IMR-90 (cell line): ENCODE data around the gene EAF2. TPM values are rescaled to one million over a fixed set of nuclear protein-coding genes. Genes with fewer than 3 reads are reported as not detected.

ENCODE experiments used
- ATAC-seq: fragments of 200-7000 bp; cut with Tn5 transposase; 2 replicates; pipeline ENCODE4 v1.9.1; 2020; ENCODE audit warnings: low read depth, mild to moderate bottlenecking, moderate library complexity
- BruUV-seq: library from RNA; stranded (reverse); fragments of 400-500 nt; replicated peaks from 2 replicates; lab custom pipeline; 2021; lab: Mats Ljungman, UMichigan
- CTCF ChIA-PET: fragments of 300-600 bp; formaldehyde crosslinking; extraction: SDS; loops from one replicate; lab custom pipeline; 2021; ENCODE audit warnings: antibody characterized with exemption; lab: Yijun Ruan, JAX
- POLR2A ChIA-PET: fragments of 300-600 bp; sonication (Branson Sonifier 250); formaldehyde crosslinking; loops from one replicate; lab custom pipeline; 2022; ENCODE audit warnings: antibody characterized with exemption; ENCODE audit not compliant: unreplicated experiment; lab: Charles Lee
- DNase-seq: peaks from one replicate; pipeline ENCODE4 v3.0.0; 2013
- H2AFZ ChIP-seq: replicated peaks from 2 replicates; pipeline ENCODE3; 2013; ENCODE audit warnings: low read length, mild to moderate bottlenecking; ENCODE audit not compliant: poor library complexity
- H2AK5ac ChIP-seq: 2 replicates; pipeline ENCODE4 v1.6.1; 2013; ENCODE audit warnings: low read depth, low read length, inconsistent platforms
- H2AK9ac ChIP-seq: replicated peaks from 2 replicates; pipeline ENCODE3; 2013; ENCODE audit warnings: mild to moderate bottlenecking, low read depth, low read length, moderate library complexity; ENCODE audit not compliant: poor library complexity
- H2BK120ac ChIP-seq: 2 replicates; pipeline ENCODE4 v1.6.1; 2013; ENCODE audit warnings: low read depth, low read length, inconsistent platforms
- H2BK15ac ChIP-seq: 3 replicates; pipeline ENCODE4 v1.6.1; 2013; ENCODE audit warnings: low read depth, low read length, inconsistent platforms
- H2BK20ac ChIP-seq: 2 replicates; pipeline ENCODE4 v1.6.1; 2013; ENCODE audit warnings: low read depth, mild to moderate bottlenecking, inconsistent platforms, low read length, moderate library complexity
- H2BK5ac ChIP-seq: 2 replicates; pipeline ENCODE4 v1.6.1; 2013; ENCODE audit warnings: mild to moderate bottlenecking, low read depth, low read length, inconsistent platforms; ENCODE audit not compliant: poor library complexity, severe bottlenecking
- H3K14ac ChIP-seq: replicated peaks from 2 replicates; pipeline ENCODE4 v1.6.1; 2013; ENCODE audit warnings: low read depth, low read length, inconsistent platforms
- H3K18ac ChIP-seq: 2 replicates; pipeline ENCODE4 v1.6.1; 2013; ENCODE audit warnings: low read depth, low read length, control low read depth
- H3K23ac ChIP-seq: 2 replicates; pipeline ENCODE4 v1.6.1; 2013; ENCODE audit warnings: low read depth, low read length, inconsistent platforms
- H3K27ac ChIP-seq: 2 replicates; pipeline ENCODE4 v1.5.1; 2013; ENCODE audit warnings: mild to moderate bottlenecking, control low read depth, low read length; ENCODE audit not compliant: insufficient read depth
- H3K27me3 ChIP-seq: 2 replicates; pipeline ENCODE4 v1.6.1; 2013; ENCODE audit warnings: low read length; ENCODE audit not compliant: control insufficient read depth, insufficient read depth
- H3K36me3 ChIP-seq: 2 replicates; pipeline ENCODE4 v1.6.1; 2013; ENCODE audit warnings: low read length, mixed read lengths; ENCODE audit not compliant: control insufficient read depth, insufficient read depth
- H3K4ac ChIP-seq: 2 replicates; pipeline ENCODE4 v1.6.1; 2013; ENCODE audit warnings: low read depth, low read length, inconsistent platforms
- H3K4me1 ChIP-seq: 2 replicates; pipeline ENCODE4 v1.6.1; 2013; ENCODE audit warnings: low read length, mixed read lengths; ENCODE audit not compliant: control insufficient read depth, insufficient read depth
- H3K4me2 ChIP-seq: 2 replicates; pipeline ENCODE4 v1.6.1; 2013; ENCODE audit warnings: low read depth, mild to moderate bottlenecking, control low read depth, low read length, moderate library complexity
- H3K4me3 ChIP-seq: 2 replicates; pipeline ENCODE4 v1.5.1; 2013; ENCODE audit warnings: low read depth, mild to moderate bottlenecking, control low read depth, low read length, moderate library complexity; ENCODE audit not compliant: insufficient read depth
- H3K56ac ChIP-seq: 2 replicates; pipeline ENCODE4 v1.6.1; 2013; ENCODE audit warnings: low read length, inconsistent platforms; ENCODE audit not compliant: insufficient read depth; ENCODE audit errors: extremely low read depth
- H3K79me1 ChIP-seq, 2 experiments: 2 replicates each; pipeline ENCODE4 v1.6.1; 2013; ENCODE audit warnings: low read length in 2 of 2, inconsistent platforms in 1 of 2, low read depth in 1 of 2
- H3K9ac ChIP-seq: 2 replicates; pipeline ENCODE4 v1.6.1; 2013; ENCODE audit warnings: low read depth, low read length, control low read depth
- H3K9me1 ChIP-seq: 2 replicates; pipeline ENCODE4 v1.6.1; 2013; ENCODE audit warnings: low read length, inconsistent platforms; ENCODE audit not compliant: insufficient read depth
- H3K9me3 ChIP-seq: 2 replicates; pipeline ENCODE4 v1.6.1; 2013; ENCODE audit warnings: low read length; ENCODE audit not compliant: control insufficient read depth, insufficient read depth
- H4K20me1 ChIP-seq: 2 replicates; pipeline ENCODE4 v1.6.1; 2013; ENCODE audit warnings: low read length, inconsistent platforms; ENCODE audit not compliant: insufficient read depth
- H4K5ac ChIP-seq: 2 replicates; pipeline ENCODE4 v1.6.1; 2013; ENCODE audit warnings: mild to moderate bottlenecking, low read depth, low read length, control low read depth
- H4K8ac ChIP-seq, 2 experiments: 2 replicates each; pipeline ENCODE4 v1.6.1; 2013; ENCODE audit warnings: low read depth in 2 of 2, low read length in 2 of 2, control low read depth in 1 of 2, inconsistent platforms in 1 of 2
- H4K91ac ChIP-seq: 2 replicates; pipeline ENCODE4 v1.6.1; 2013; ENCODE audit warnings: low read depth, low read length, inconsistent platforms; ENCODE audit not compliant: insufficient read depth
- BHLHE40 ChIP-seq: fragments of 150-350 bp; IDR thresholded peaks from 2 replicates; pipeline ENCODE4 v1.6.1; 2016; ENCODE audit warnings: mild to moderate bottlenecking, low read depth, low read length
- CEBPB ChIP-seq: IDR thresholded peaks from 2 replicates; pipeline ENCODE4 v1.6.1; 2012; ENCODE audit warnings: low read depth, low read length, improper control_type of control experiment
- CTCF ChIP-seq: conservative IDR thresholded peaks from 2 replicates; pipeline ENCODE4 v1.5.1; 2012; ENCODE audit warnings: mild to moderate bottlenecking, low read depth, low read length, improper control_type of control experiment
- FOS ChIP-seq: fragments of 150-350 bp; IDR thresholded peaks from 2 replicates; pipeline ENCODE4 v1.6.1; 2016; ENCODE audit warnings: low read depth, low read length
- MAFK ChIP-seq: IDR thresholded peaks from 2 replicates; pipeline ENCODE4 v1.6.1; 2012; ENCODE audit warnings: low read depth, low read length, improper control_type of control experiment
- MAZ ChIP-seq: IDR thresholded peaks from 2 replicates; pipeline ENCODE4 v1.6.1; 2012; ENCODE audit warnings: low read depth, mild to moderate bottlenecking, low read length, improper control_type of control experiment, moderate library complexity, borderline replicate concordance
- MXI1 ChIP-seq: IDR thresholded peaks from 2 replicates; pipeline ENCODE4 v1.6.1; 2012; ENCODE audit warnings: low read depth, mild to moderate bottlenecking, low read length, moderate library complexity, borderline replicate concordance
- NFE2L2 ChIP-seq: fragments of 150-350 bp; IDR thresholded peaks from 2 replicates; pipeline ENCODE4 v1.6.1; 2016; ENCODE audit warnings: low read depth, mild to moderate bottlenecking, low read length
- POLR2A ChIP-seq: IDR thresholded peaks from 2 replicates; pipeline ENCODE4 v1.6.1; 2012; ENCODE audit warnings: mild to moderate bottlenecking, low read depth, low read length
- RAD21 ChIP-seq: IDR thresholded peaks from 2 replicates; pipeline ENCODE4 v1.6.1; 2012; ENCODE audit warnings: low read length, improper control_type of control experiment
- RCOR1 ChIP-seq: IDR thresholded peaks from 2 replicates; pipeline ENCODE4 v1.6.1; 2012; ENCODE audit warnings: mild to moderate bottlenecking, low read length, improper control_type of control experiment; ENCODE audit not compliant: insufficient replicate concordance
- RFX5 ChIP-seq: IDR thresholded peaks from 2 replicates; pipeline ENCODE4 v1.8.0; 2012; ENCODE audit warnings: low read depth, mild to moderate bottlenecking, low read length, moderate library complexity
- SMC3 ChIP-seq: fragments of 150-350 bp; IDR thresholded peaks from 2 replicates; pipeline ENCODE4 v1.6.1; 2016; ENCODE audit warnings: low read depth, mild to moderate bottlenecking, antibody characterized with exemption, low read length, moderate library complexity
- USF2 ChIP-seq: fragments of 150-350 bp; IDR thresholded peaks from 2 replicates; pipeline ENCODE4 v1.6.1; 2017; ENCODE audit warnings: mild to moderate bottlenecking, antibody characterized with exemption, low read length, low read depth
- dilution Hi-C: fragments of 300-500 bp; cut with HindIII; formaldehyde crosslinking; loops from one replicate; pipeline ENCODE4 v1.14.3; 2018; ENCODE audit warnings: low sequenced_read_pairs; ENCODE audit not compliant: unreplicated experiment
- in situ Hi-C: fragments of 300-500 bp; cut with MboI; formaldehyde crosslinking; loops from 3 replicates; pipeline ENCODE4 v1.14.3; 2019; ENCODE audit warnings: low sequenced_read_pairs, inconsistent platforms, mixed read lengths
- intact Hi-C: fragments of 100-400 bp; cut with micrococcal nuclease; formaldehyde crosslinking; loops from 2 replicates; pipeline ENCODE4 v1.10.0; 2022
- polyA plus RNA-seq, 3 experiments: library from polyadenylated mRNA; depleted of rRNA; stranded (reverse); fragments of >200 nt; gene quantifications; 2 replicates each; pipeline ENCODE4 v1.2.3, GENCODE V29; 2012; ENCODE audit warnings: low replicate concordance in 1 of 3
- total RNA-seq: library from RNA; depleted of rRNA; stranded (reverse); fragments of >200 nt; gene quantifications from 2 replicates; pipeline ENCODE4 v1.2.3, GENCODE V29; 2012

EAF2 gene
- total and polyA plus RNA-seq, 2 of the 4 experiments (the other 2 are of a cell fraction), result 2.2 to 2.3 TPM

GRCh38 chr3:121895736-121896135 is 60.7 kb downstream of the EAF2 start:
- Histone ChIP-seq H3K4me2 (no peak overlapping the region), H2AK5ac (no peak overlapping the region), H3K36me3 (no peaks in the 10 kb centered on the region), H3K18ac (no peak overlapping the region), H3K79me1 (no peaks in the 10 kb centered on the region), H2BK20ac (no peak overlapping the region), H3K4ac (no peak overlapping the region), H2BK120ac (no peak overlapping the region), H3K4me3 (no peak overlapping the region), H2BK5ac (no peak overlapping the region), H2AK9ac (no peak overlapping the region), H3K27ac (no peak overlapping the region), H3K56ac (no peak overlapping the region), H3K9me3 (no peaks in the 10 kb centered on the region), H3K9me1 (no peaks in the 10 kb centered on the region), H3K27me3 (no peaks in the 10 kb centered on the region), H4K91ac (no peak overlapping the region), H3K23ac (no peak overlapping the region), H4K8ac (no peak overlapping the region), H2BK15ac (no peak overlapping the region), H3K14ac (no peak overlapping the region), H4K5ac (no peak overlapping the region), H2AFZ (no peak overlapping the region), H4K20me1 (no peaks in the 10 kb centered on the region), H3K4me1 (no peaks in the 10 kb centered on the region), H3K9ac (no peak overlapping the region)
- no peak for DNase-seq
- no TSS peak for BruUV-seq
- TF ChIP-seq SMC3 (no peak), POLR2A (no peak), RFX5 (no peak), CTCF (no peak), MAZ (no peak), USF2 (no peak), MXI1 (no peak), BHLHE40 (no peak), CEBPB (no peak), RAD21 (no peak), RCOR1 (no peak), MAFK (no peak), NFE2L2 (no peak), FOS (no peak)
- ChIA-PET POLR2A (no interaction called here), CTCF (no interaction called here)
- dilution Hi-C loops, result no loop called here
- intact Hi-C loops, result no loop called here
- in situ Hi-C loops, result no loop called here
- ATAC-seq, result no peak
